Endodermal cell (in vitro differentiated cells): ENCODE results near the gene MTG1. TPM values are rescaled to one million over a fixed set of nuclear protein-coding genes. Genes with fewer than 3 reads are reported as not detected.

ENCODE experiments used
- DNase-seq: peaks from one replicate; pipeline ENCODE4 v3.0.0-alpha.2; 2017
- H3K27ac ChIP-seq: 2 replicates; pipeline ENCODE4 v1.5.1; 2013; ENCODE audit warnings: mild to moderate bottlenecking, low read depth, low read length, moderate library complexity
- H3K27me3 ChIP-seq: 2 replicates; pipeline ENCODE4 v1.6.1; 2013; ENCODE audit warnings: mild to moderate bottlenecking, low read length, moderate library complexity; ENCODE audit not compliant: insufficient read depth, control insufficient read depth, poor library complexity, severe bottlenecking
- H3K36me3 ChIP-seq: 2 replicates; pipeline ENCODE4 v1.7.0; 2013; ENCODE audit warnings: mild to moderate bottlenecking, low read length, moderate library complexity; ENCODE audit not compliant: control insufficient read depth, insufficient read depth
- H3K4me1 ChIP-seq: one replicate; pipeline ENCODE4 v1.7.0; 2013; ENCODE audit warnings: low read length; ENCODE audit not compliant: control insufficient read depth, insufficient read depth
- H3K4me3 ChIP-seq: 2 replicates; pipeline ENCODE4 v1.5.1; 2013; ENCODE audit warnings: mild to moderate bottlenecking, low read length, moderate library complexity
- H3K9ac ChIP-seq: 2 replicates; pipeline ENCODE4 v1.6.1; 2013; ENCODE audit warnings: mild to moderate bottlenecking, low read length, moderate library complexity; ENCODE audit not compliant: poor library complexity, severe bottlenecking; ENCODE audit errors: extremely low read depth
- H3K9me3 ChIP-seq: 2 replicates; pipeline ENCODE4 v1.6.1; 2013; ENCODE audit warnings: mild to moderate bottlenecking, low read length, moderate library complexity; ENCODE audit not compliant: control insufficient read depth
- H3K27ac Mint-ChIP-seq: 2 replicates; pipeline ENCODE4 v1.8.0; 2020; ENCODE audit warnings: mixed read lengths
- H3K27me3 Mint-ChIP-seq: 2 replicates; pipeline ENCODE4 v1.8.0; 2021; ENCODE audit warnings: mild to moderate bottlenecking, mixed read lengths; ENCODE audit not compliant: insufficient read depth
- H3K36me3 Mint-ChIP-seq: 2 replicates; pipeline ENCODE4 v1.8.0; 2020; ENCODE audit warnings: low read depth, mixed read lengths
- H3K4me1 Mint-ChIP-seq: 2 replicates; pipeline ENCODE4 v1.8.0; 2020; ENCODE audit warnings: mixed read lengths
- H3K4me3 Mint-ChIP-seq: 2 replicates; pipeline ENCODE4 v1.8.0; 2020; ENCODE audit warnings: mild to moderate bottlenecking, moderate library complexity, mixed read lengths
- H3K9me3 Mint-ChIP-seq: 2 replicates; pipeline ENCODE4 v1.8.0; 2020; ENCODE audit warnings: mild to moderate bottlenecking, mixed read lengths
- WGBS, 2 experiments: methylation state at CpG; one replicate each; pipeline versions ENCODE4 v1.1.5 to v1.1.7; 2013; ENCODE audit warnings: missing lambda C conversion rate in 2 of 2, mixed read lengths in 1 of 2; ENCODE audit not compliant: insufficient coverage in 1 of 2, insufficient read length in 1 of 2; 5-methylcytosine and 5-hydroxymethylcytosine counted together
- total RNA-seq, 2 donors: library from RNA; stranded (reverse); fragmentation: NEBNext Ultra II Directional in 1 of 2; extraction: Animal tissue kit (Norgen Biotek cat#: 25700) in 1 of 2; gene quantifications; 2 replicates in 1 of 2; 3 replicates in 1 of 2; pipeline ENCODE4 v1.2.1, GENCODE V29; 2021
- TF ChIP-seq, protein P1 (sequence below): fragments of 200-600 bp; sonication (generic); conservative IDR thresholded peaks from 2 replicates; pipeline ENCODE4 v1.5.0; 2021; ENCODE audit warnings: antibody characterized with exemption, mild to moderate bottlenecking

MTG1 gene
- total RNA-seq, 2 donors from 2014 or later, result 71.3 to 86.0 TPM

GRCh38 chr10:133441780-133442179 lies 47.8 kb downstream of the MTG1 start:
- Histone ChIP-seq H3K4me1 (no peaks in the 10 kb centered on the region), H3K36me3 (no peaks in the 10 kb centered on the region), H3K27ac (no peak overlapping the region), H3K9ac (no peak overlapping the region), H3K4me3 (no peak overlapping the region), H3K27me3 (no peaks in the 10 kb centered on the region), H3K9me3 (peaks cover 6% of the 10 kb centered on the region)
- DNase-seq, result no peak
- WGBS, 2 experiments, result 78% methylated on average over 12 of the region's 12 CpGs; no CpG with 5 or more reads in 1 of the 2 experiments
- Mint-ChIP-seq H3K27me3 (no peaks in the 10 kb centered on the region), H3K4me3 (no peak overlapping the region), H3K9me3 (peaks cover 81% of the 10 kb centered on the region), H3K27ac (no peak overlapping the region), H3K4me1 (no peaks in the 10 kb centered on the region), H3K36me3 (peaks cover 3% of the 10 kb centered on the region)
- TF ChIP-seq, protein P1, sequence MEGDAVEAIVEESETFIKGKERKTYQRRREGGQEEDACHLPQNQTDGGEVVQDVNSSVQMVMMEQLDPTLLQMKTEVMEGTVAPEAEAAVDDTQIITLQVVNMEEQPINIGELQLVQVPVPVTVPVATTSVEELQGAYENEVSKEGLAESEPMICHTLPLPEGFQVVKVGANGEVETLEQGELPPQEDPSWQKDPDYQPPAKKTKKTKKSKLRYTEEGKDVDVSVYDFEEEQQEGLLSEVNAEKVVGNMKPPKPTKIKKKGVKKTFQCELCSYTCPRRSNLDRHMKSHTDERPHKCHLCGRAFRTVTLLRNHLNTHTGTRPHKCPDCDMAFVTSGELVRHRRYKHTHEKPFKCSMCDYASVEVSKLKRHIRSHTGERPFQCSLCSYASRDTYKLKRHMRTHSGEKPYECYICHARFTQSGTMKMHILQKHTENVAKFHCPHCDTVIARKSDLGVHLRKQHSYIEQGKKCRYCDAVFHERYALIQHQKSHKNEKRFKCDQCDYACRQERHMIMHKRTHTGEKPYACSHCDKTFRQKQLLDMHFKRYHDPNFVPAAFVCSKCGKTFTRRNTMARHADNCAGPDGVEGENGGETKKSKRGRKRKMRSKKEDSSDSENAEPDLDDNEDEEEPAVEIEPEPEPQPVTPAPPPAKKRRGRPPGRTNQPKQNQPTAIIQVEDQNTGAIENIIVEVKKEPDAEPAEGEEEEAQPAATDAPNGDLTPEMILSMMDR, result no peak

- Histone ChIP-seq H3K9me3 (peaks cover 11% of the 10 kb centered on the region), H3K27me3 (no peaks in the 10 kb centered on the region), H3K4me1 (no peaks in the 10 kb centered on the region), H3K27ac (no peak overlapping the region), H3K4me3 (no peak overlapping the region), H3K9ac (no peak overlapping the region), H3K36me3 (no peaks in the 10 kb centered on the region)
- WGBS, 2 experiments, result 86 to 90% methylated on average over 19 to 23 of the region's 23 CpGs
- no peak overlapping the region for H3K4me3 Mint-ChIP-seq
- peaks cover 80% of the 10 kb centered on the region for H3K9me3 Mint-ChIP-seq
- TF ChIP-seq, protein P1, result no peak
- DNase-seq, result no peak
- no peaks in the 10 kb centered on the region for H3K27me3 Mint-ChIP-seq
- H3K36me3 Mint-ChIP-seq, result peaks cover 3% of the 10 kb centered on the region
- H3K4me1 Mint-ChIP-seq, result no peaks in the 10 kb centered on the region
- H3K27ac Mint-ChIP-seq, result no peak overlapping the region
These were observed 48.4 kb downstream of the MTG1 start for GRCh38 chr10:133442191-133442966.

GRCh38 chr10:133442967-133443924 lies 49.3 kb downstream of the MTG1 start:
- H3K4me3 ChIP-seq, result no peak overlapping the region
- peaks cover 20% of the 10 kb centered on the region for H3K9me3 ChIP-seq
- H3K36me3 ChIP-seq, result no peaks in the 10 kb centered on the region
- H3K27me3 ChIP-seq, result no peaks in the 10 kb centered on the region
- Mint-ChIP-seq H3K27me3 (no peaks in the 10 kb centered on the region), H3K36me3 (peaks cover 3% of the 10 kb centered on the region), H3K4me3 (no peak overlapping the region), H3K9me3 (peaks cover 83% of the 10 kb centered on the region), H3K4me1 (no peaks in the 10 kb centered on the region), H3K27ac (no peak overlapping the region)
- no peak for DNase-seq
- H3K27ac ChIP-seq, result no peak overlapping the region
- TF ChIP-seq, protein P1, result no peak
- WGBS, 2 experiments, result 75 to 77% methylated on average over 12 to 16 of the region's 16 CpGs
- H3K9ac ChIP-seq, result no peak overlapping the region
- no peaks in the 10 kb centered on the region for H3K4me1 ChIP-seq
